ENCODE measurements around the gene NAT9.

Gene NAT9

GRCh38 chr17:74776044-74776962, at the start of gene NAT9:
Gene NAT9 (minus strand): TSS chr17:74776345. CDS start chr17:74775698, 647 bp downstream.
- peak within 1 kb of the TSS; percentile 78 for H3K4me3 ChIP-seq (ENCODE audit: low read depth, low read length)

GRCh38 chr17:74824961-74825627, 48.9 kb upstream of the NAT9 start:
- H3K4me3 ChIP-seq (ENCODE audit: low read depth, low read length) = no peak overlapping the region

- no peak overlapping the region for H3K4me3 ChIP-seq (ENCODE audit: low read depth, low read length)
Measured at GRCh38 chr17:74822939-74823367, 46.8 kb upstream of the NAT9 start.

- no peak overlapping the region for H3K4me3 ChIP-seq (ENCODE audit: low read depth, low read length)
Measured at GRCh38 chr17:74822335-74822938, 46.3 kb upstream of the NAT9 start.

GRCh38 chr17:74821655-74822334, 45.6 kb upstream of the NAT9 start:
- H3K4me3 ChIP-seq (ENCODE audit: low read depth, low read length) = no peak overlapping the region

- H3K4me3 ChIP-seq (ENCODE audit: low read depth, low read length) = no peak overlapping the region
Measured at GRCh38 chr17:74819801-74820436, 43.8 kb upstream of the NAT9 start.

- no peak overlapping the region for H3K4me3 ChIP-seq (ENCODE audit: low read depth, low read length)
Measured at GRCh38 chr17:74818291-74818938, 42.3 kb upstream of the NAT9 start.

- no peak overlapping the region for H3K4me3 ChIP-seq (ENCODE audit: low read depth, low read length)
Measured at GRCh38 chr17:74816905-74817620, 40.9 kb upstream of the NAT9 start.

GRCh38 chr17:74815550-74816370, 39.6 kb upstream of the NAT9 start:
- no peak overlapping the region for H3K4me3 ChIP-seq (ENCODE audit: low read depth, low read length)

- H3K4me3 ChIP-seq (ENCODE audit: low read depth, low read length) = no peak overlapping the region
Measured at GRCh38 chr17:74815067-74815466, 38.9 kb upstream of the NAT9 start.

GRCh38 chr17:74814453-74814852, 38.3 kb upstream of the NAT9 start:
- no peak overlapping the region for H3K4me3 ChIP-seq (ENCODE audit: low read depth, low read length)

GRCh38 chr17:74812109-74813009, 36.2 kb upstream of the NAT9 start:
- H3K4me3 ChIP-seq (ENCODE audit: low read depth, low read length) = no peak overlapping the region

GRCh38 chr17:74810699-74811485, 34.7 kb upstream of the NAT9 start:
- no peak overlapping the region for H3K4me3 ChIP-seq (ENCODE audit: low read depth, low read length)

GRCh38 chr17:74808714-74809430, 32.7 kb upstream of the NAT9 start:
- no peak overlapping the region for H3K4me3 ChIP-seq (ENCODE audit: low read depth, low read length)

- no peak overlapping the region for H3K4me3 ChIP-seq (ENCODE audit: low read depth, low read length)
Measured at GRCh38 chr17:74807925-74808324, 31.8 kb upstream of the NAT9 start.

- no peak overlapping the region for H3K4me3 ChIP-seq (ENCODE audit: low read depth, low read length)
Measured at GRCh38 chr17:74807441-74807840, 31.3 kb upstream of the NAT9 start.
